Uterus (tissue), 4 donors: ENCODE results near the gene SIX2. TPM values are rescaled to one million over a fixed set of nuclear protein-coding genes. Genes with fewer than 3 reads are reported as not detected.

ENCODE experiments used
- DNase-seq, 2 donors: peaks; one replicate each; pipeline ENCODE4 v3.0.0-alpha.2; 2019 to 2020
- H3K27ac ChIP-seq, 2 donors: fragments of 200-600 bp; sonication (generic); 1 replicate in 1 of 2; 2 replicates in 1 of 2; pipeline ENCODE4 v1.5.1; 2016 to 2018
- H3K27me3 ChIP-seq, 2 donors: fragments of 200-600 bp; sonication (generic); one replicate each; pipeline ENCODE4 v1.5.1; 2018 to 2019; ENCODE audit warnings: control low read depth in 1 of 2
- H3K36me3 ChIP-seq, 2 donors: fragments of 200-600 bp; sonication (generic); one replicate each; pipeline ENCODE4 v1.5.1; 2019; ENCODE audit warnings: control low read depth in 1 of 2
- H3K4me1 ChIP-seq, 2 donors: fragments of 200-600 bp; sonication (generic); one replicate each; pipeline ENCODE4 v1.5.1; 2018 to 2019; ENCODE audit warnings: control low read depth in 1 of 2
- H3K4me3 ChIP-seq, 2 donors: fragments of 200-600 bp; sonication (generic); 1 replicate in 1 of 2; 2 replicates in 1 of 2; pipeline ENCODE4 v1.5.1; 2018 to 2019; ENCODE audit warnings: mild to moderate bottlenecking in 1 of 2
- H3K9me3 ChIP-seq, 2 donors: fragments of 200-600 bp; sonication (generic); one replicate each; pipeline ENCODE4 v1.5.1; 2019; ENCODE audit warnings: control low read depth in 1 of 2
- POLR2A ChIP-seq, 2 donors: fragments of 450-650 bp; IDR thresholded peaks; one replicate each; pipeline ENCODE4 v1.6.1; 2016; ENCODE audit warnings: antibody characterized with exemption in 2 of 2, mild to moderate bottlenecking in 1 of 2, moderate library complexity in 1 of 2
- intact Hi-C: fragments of 100-400 bp; cut with DNase I; formaldehyde crosslinking; loops from one replicate; pipeline ENCODE4 v1.15.1; 2023; ENCODE audit warnings: low total_unique reads
- total RNA-seq, 4 donors: library from RNA; depleted of rRNA in 3 of 4; stranded (reverse); fragments of >200 nt in 3 of 4; gene quantifications; one replicate each; pipeline versions ENCODE4 v1.1.0 to v1.2.4, GENCODE V29; 2014 to 2023
- TF ChIP-seq, protein P1 (sequence below), 4 experiments: fragments of 200-600 bp in 2 of 4; fragments of 450-650 bp in 2 of 4; sonication (generic) in 2 of 4; IDR thresholded peaks; one replicate each; pipeline ENCODE4 v1.5.1; 2016 to 2019; ENCODE audit warnings: antibody characterized with exemption in 4 of 4, mild to moderate bottlenecking in 2 of 4, moderate library complexity in 1 of 4
- donor health status: DM: yes; HTN: yes; CAD: no.

Gene SIX2
- total RNA-seq, 4 donors from 2014 or later, result 0.24 to 0.48 TPM; not detected in 2

DNA sequence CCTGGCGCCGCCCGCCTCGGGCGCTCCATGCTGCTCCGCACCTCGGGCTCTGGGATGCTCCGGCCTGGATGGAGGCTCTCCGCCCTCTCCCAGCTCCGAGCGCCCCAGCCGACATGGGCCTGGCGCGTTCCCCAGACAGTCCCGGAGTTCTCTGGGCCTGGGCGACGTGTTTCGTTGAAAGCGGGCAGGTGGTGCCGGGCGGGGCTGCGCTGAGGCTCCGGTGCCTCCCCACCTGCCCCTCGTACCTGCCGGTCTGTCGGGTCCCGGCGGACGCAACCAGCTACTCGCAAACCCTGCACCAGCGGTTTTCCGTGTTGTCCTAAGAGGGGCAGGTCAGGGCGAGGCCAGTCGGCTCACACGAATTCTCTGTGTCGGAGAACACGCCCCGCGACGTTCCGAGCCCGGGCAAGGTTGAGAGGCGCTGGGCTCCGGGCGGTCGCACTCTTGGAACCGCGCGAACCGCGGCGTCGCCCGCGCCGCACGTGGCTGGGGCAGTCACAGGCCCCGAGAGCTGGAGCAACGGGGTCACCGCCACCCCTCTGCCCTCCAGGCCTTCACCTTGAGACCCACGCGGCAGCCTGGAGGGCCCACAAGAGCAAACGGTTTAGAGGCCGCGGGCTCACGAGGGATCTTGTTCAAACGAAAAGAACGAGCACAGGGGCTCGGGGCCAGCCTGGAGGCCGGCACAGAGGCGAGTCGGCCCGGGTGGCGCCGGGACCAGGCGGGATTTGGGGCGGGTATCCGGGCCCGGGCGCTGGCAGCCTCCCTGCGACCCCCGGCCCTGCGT lies 4.2 kb upstream of the SIX2 start:
- Histone ChIP-seq H3K27ac (no peak overlapping the region), H3K36me3 (no peaks in the 10 kb centered on the region), H3K4me1 (peaks cover 0 to 20% of the 10 kb centered on the region in 2 donors), H3K27me3 (peaks cover 9 to 27% of the 10 kb centered on the region in 2 donors), H3K9me3 (no peaks in the 10 kb centered on the region), H3K4me3 (peak overlapping the region in 1 of 2 donors; percentile 8)
- DNase-seq, result no peak
- TF ChIP-seq POLR2A (IDR thresholded peaks at IDR 0.05), result no peak
- TF ChIP-seq, protein P1, sequence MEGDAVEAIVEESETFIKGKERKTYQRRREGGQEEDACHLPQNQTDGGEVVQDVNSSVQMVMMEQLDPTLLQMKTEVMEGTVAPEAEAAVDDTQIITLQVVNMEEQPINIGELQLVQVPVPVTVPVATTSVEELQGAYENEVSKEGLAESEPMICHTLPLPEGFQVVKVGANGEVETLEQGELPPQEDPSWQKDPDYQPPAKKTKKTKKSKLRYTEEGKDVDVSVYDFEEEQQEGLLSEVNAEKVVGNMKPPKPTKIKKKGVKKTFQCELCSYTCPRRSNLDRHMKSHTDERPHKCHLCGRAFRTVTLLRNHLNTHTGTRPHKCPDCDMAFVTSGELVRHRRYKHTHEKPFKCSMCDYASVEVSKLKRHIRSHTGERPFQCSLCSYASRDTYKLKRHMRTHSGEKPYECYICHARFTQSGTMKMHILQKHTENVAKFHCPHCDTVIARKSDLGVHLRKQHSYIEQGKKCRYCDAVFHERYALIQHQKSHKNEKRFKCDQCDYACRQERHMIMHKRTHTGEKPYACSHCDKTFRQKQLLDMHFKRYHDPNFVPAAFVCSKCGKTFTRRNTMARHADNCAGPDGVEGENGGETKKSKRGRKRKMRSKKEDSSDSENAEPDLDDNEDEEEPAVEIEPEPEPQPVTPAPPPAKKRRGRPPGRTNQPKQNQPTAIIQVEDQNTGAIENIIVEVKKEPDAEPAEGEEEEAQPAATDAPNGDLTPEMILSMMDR (IDR thresholded peaks at IDR 0.05), result no peak
- intact Hi-C loops, result no loop called here

DNA sequence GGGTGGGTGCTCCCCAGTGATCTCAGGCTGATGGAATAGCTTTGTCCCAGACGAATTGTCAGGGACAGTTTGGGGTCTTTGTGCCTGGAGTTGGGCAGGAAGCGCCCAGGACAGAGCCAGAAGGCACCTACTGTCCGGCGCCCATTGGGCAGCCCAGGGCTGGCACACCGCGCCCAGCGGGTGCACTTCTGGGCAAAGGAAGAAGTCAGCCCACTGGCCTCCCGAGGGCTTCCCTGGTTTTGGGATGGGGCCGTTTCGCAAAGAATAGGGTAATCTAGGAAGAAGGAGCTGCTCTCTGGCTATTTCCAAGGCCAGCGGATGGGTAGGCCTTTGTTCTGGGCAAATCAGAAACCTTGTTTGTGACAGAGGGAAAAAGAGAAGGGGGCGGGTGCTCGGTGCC lies 3.5 kb upstream of the SIX2 start:
- intact Hi-C loops, result no loop called here
- H3K27me3 ChIP-seq, result peaks cover 9 to 27% of the 10 kb centered on the region in 2 donors
- H3K27ac ChIP-seq, result no peak overlapping the region
- peaks cover 0 to 20% of the 10 kb centered on the region in 2 donors for H3K4me1 ChIP-seq
- no peaks in the 10 kb centered on the region for H3K36me3 ChIP-seq
- no peak for DNase-seq
- TF ChIP-seq POLR2A (IDR thresholded peaks at IDR 0.05), result no peak
- TF ChIP-seq, protein P1 (IDR thresholded peaks at IDR 0.05), result no peak
- no peak overlapping the region for H3K4me3 ChIP-seq
- no peaks in the 10 kb centered on the region for H3K9me3 ChIP-seq

DNA sequence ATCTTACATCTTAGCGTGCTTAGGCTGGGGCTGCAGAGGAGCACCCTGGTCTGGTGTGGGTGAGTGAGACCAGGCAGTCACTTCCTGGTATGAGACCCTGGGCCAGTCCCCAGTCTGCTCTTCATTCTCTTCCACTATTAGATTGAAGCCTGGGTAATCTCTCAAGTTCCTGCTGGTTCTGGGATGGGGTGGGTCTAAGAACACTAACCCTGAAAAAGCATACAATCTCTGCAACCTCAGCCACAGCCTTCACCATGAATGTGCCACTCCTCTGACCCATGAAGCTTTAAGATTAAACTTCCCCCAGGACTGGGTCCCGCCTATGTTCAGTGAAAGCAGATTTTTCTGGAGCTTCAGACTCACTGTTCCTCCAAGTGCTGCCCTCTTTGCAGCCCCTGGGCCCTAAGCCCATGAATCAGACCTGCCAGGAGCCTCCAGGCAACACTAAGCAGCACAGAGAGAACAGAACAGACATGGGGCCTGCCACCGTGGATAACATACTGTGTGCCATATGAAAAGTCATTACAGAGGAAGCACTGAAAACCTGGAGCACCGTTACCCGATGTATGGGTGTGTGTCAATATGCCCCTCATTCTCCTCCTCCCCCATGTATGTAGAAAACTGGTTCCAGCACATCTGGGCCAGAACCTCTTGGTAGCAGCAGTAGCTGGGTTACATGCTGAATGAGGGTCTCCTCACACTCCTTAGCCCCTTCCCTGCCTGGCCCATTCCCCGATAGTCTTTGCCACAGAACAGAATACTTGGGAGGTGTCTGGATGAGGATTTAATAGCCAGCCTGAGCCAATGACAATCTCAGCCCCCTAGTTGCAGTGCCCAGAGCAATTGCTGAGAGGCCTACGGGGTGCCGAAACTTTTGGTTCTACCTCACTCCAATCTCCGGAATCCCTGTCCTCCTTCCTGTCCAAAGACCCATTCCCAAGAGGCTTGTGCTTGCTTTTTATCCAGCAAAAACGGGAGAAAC lies 2.7 kb upstream of the SIX2 start:
- peaks cover 0 to 20% of the 10 kb centered on the region in 2 donors for H3K4me1 ChIP-seq
- no peaks in the 10 kb centered on the region for H3K36me3 ChIP-seq
- no peaks in the 10 kb centered on the region for H3K9me3 ChIP-seq
- DNase-seq, result no peak
- H3K27me3 ChIP-seq, result peaks cover 9 to 27% of the 10 kb centered on the region in 2 donors
- TF ChIP-seq, protein P1 (IDR thresholded peaks at IDR 0.05), result no peak
- no peak for TF ChIP-seq POLR2A (IDR thresholded peaks at IDR 0.05)
- no peak overlapping the region for H3K27ac ChIP-seq
- H3K4me3 ChIP-seq, result no peak overlapping the region
- intact Hi-C loops, result no loop called here

DNA sequence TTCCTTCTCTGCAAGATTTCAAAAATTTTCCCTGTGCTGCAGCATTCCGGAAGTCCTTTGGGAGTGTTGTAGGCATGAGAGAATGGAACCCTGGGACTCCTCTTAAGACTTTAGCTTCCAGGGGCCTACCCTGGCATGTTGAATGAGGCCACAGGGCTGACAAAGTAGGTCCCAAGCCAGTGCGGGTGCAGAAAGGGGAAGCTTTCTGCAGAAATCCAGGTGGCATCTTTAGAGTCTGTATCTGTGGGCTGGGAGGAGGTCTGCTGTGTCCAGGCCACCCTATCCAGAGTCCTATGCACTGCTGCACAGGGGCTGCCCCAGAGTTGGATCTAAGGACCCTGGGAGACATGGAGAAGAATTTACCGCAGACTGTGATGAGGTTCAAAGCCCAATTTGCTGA lies 1.9 kb upstream of the SIX2 start:
- Histone ChIP-seq H3K27me3 (peaks cover 9 to 27% of the 10 kb centered on the region in 2 donors), H3K36me3 (no peaks in the 10 kb centered on the region), H3K9me3 (no peaks in the 10 kb centered on the region), H3K4me3 (no peak overlapping the region), H3K4me1 (peaks cover 0 to 20% of the 10 kb centered on the region in 2 donors), H3K27ac (no peak overlapping the region)
- no peak for DNase-seq
- TF ChIP-seq, protein P1 (IDR thresholded peaks at IDR 0.05), result no peak
- no peak for TF ChIP-seq POLR2A (IDR thresholded peaks at IDR 0.05)
- intact Hi-C loops, result no loop called here

DNA sequence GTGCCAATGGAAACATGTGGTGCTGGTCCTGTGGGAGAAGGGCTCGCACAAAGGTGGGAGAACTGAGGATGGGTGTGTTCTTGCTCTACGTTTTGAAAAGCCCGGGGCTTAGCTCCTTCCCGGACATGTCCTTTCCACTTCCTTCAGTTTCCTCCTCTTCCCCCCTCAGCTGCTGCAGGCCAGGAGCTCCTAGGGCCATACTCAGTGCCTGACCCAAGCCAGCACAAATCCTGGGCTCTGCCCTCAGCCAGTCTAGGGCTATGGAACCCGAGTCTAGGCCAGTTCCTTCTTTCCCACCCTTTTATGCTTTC lies 1.4 kb upstream of the SIX2 start:
- Histone ChIP-seq H3K4me1 (peaks cover 0 to 20% of the 10 kb centered on the region in 2 donors), H3K27me3 (peaks cover 9 to 27% of the 10 kb centered on the region in 2 donors), H3K9me3 (no peaks in the 10 kb centered on the region), H3K36me3 (no peaks in the 10 kb centered on the region), H3K4me3 (peak overlapping the region; percentile 21 to 30), H3K27ac (no peak overlapping the region)
- intact Hi-C loops, result no loop called here
- no peak for DNase-seq
- TF ChIP-seq, protein P1 (IDR thresholded peaks at IDR 0.05), result no peak
- TF ChIP-seq POLR2A (IDR thresholded peaks at IDR 0.05), result no peak
